A549 (cell line): Measurements from ENCODE around the gene SIAH2.

ENCODE experiments used
- CTCF ChIP-seq: fragments of >200 bp; sonication (Bioruptor Twin); formaldehyde crosslinking; IDR thresholded peaks from 3 replicates; pipeline ENCODE4 v1.5.1; 2016
- MAZ ChIP-seq: fragments of 150-350 bp; IDR thresholded peaks from 2 replicates; pipeline ENCODE4 v1.6.1; 2014; ENCODE audit warnings: antibody characterized with exemption, low read depth, low read length, borderline replicate concordance
- MYC ChIP-seq: IDR thresholded peaks from 2 replicates; pipeline ENCODE4 v1.6.1; 2012; ENCODE audit warnings: mild to moderate bottlenecking, inconsistent platforms, low read length, improper control_type of control experiment, borderline replicate concordance
- RFX5 ChIP-seq: fragments of 450-650 bp; IDR thresholded peaks from 2 replicates; pipeline ENCODE4 v1.7.1; 2014; ENCODE audit warnings: antibody characterized with exemption, mild to moderate bottlenecking, moderate library complexity
- TF ChIP-seq, protein P1 (sequence below): fragments of >200 bp; sonication (Bioruptor Twin); formaldehyde crosslinking; IDR thresholded peaks from 3 replicates; pipeline ENCODE4 v1.6.1; 2016

DNA sequence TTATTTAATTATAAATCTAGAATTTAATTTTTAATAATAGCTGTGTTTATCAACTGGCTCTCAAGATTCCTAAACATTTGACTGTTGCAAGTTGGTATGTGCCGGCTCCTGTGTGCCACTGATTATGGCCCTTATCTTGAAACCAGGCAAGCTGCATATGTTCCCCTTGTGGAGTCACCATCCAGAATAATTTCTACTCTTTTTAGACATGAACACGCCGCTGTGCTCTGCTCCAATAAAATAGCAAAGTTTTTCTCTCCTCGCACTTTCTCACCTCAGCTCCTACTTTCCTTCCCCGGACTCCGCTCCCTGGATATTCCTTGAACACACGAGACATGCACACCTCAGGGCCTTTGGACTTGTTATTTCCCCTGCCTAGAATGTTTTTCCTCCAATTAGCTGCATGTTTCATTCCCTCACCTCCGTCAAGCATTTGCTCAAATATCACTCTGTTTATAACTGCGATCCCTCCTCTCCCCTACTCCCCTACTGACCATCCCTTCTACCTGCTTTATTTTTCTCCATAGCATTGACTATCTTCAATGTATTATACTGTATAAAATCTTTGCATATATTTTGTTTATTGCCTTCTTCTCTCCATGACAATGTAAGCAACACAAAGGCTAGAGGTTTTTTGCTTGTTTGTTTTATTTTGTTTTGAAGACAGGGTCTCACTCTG is 33.1 kb downstream of the SIAH2 start:
- TF ChIP-seq CTCF: no peak
- no peak for TF ChIP-seq MAZ
- TF ChIP-seq, protein P1, sequence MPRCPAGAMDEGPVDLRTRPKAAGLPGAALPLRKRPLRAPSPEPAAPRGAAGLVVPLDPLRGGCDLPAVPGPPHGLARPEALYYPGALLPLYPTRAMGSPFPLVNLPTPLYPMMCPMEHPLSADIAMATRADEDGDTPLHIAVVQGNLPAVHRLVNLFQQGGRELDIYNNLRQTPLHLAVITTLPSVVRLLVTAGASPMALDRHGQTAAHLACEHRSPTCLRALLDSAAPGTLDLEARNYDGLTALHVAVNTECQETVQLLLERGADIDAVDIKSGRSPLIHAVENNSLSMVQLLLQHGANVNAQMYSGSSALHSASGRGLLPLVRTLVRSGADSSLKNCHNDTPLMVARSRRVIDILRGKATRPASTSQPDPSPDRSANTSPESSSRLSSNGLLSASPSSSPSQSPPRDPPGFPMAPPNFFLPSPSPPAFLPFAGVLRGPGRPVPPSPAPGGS: no peak
- TF ChIP-seq MYC: no peak
- no peak for TF ChIP-seq RFX5
